Natural killer cell (primary cell): Measurements from ENCODE around the gene ZNF829. TPM values are rescaled to one million over a fixed set of nuclear protein-coding genes. Genes with fewer than 3 reads are reported as not detected.

ENCODE experiments used
- ATAC-seq, 3 donors: fragments of 150-1000 bp in 2 of 3; fragments of 200-7000 bp in 1 of 3; cut with Tn5 transposase; 1 replicate in 1 of 3; 2 replicates in 2 of 3; pipeline ENCODE4 v1.10.0; 2021; ENCODE audit warnings: mild to moderate bottlenecking in 2 of 3, moderate library complexity in 2 of 3
- DNase-seq, 2 donors: peaks; one replicate each; pipeline versions ENCODE4 v3.0.0 to v3.0.0-alpha.2; 2013 to 2021; ENCODE audit warnings: mixed read lengths in 1 of 2
- H3K27ac ChIP-seq: one replicate; pipeline ENCODE4 v1.5.1; 2013; ENCODE audit warnings: mild to moderate bottlenecking, low read length
- H3K27me3 ChIP-seq: one replicate; pipeline ENCODE4 v1.6.1; 2013; ENCODE audit warnings: low read length; ENCODE audit not compliant: control insufficient read depth, insufficient read depth
- H3K36me3 ChIP-seq: one replicate; pipeline ENCODE4 v1.6.1; 2013; ENCODE audit warnings: low read length; ENCODE audit not compliant: control insufficient read depth, insufficient read depth
- H3K4me1 ChIP-seq: one replicate; pipeline ENCODE4 v1.6.1; 2013; ENCODE audit warnings: low read length; ENCODE audit not compliant: control insufficient read depth, insufficient read depth
- H3K4me3 ChIP-seq: one replicate; pipeline ENCODE4 v1.5.1; 2013; ENCODE audit warnings: low read length
- H3K9me3 ChIP-seq: one replicate; pipeline ENCODE4 v1.6.1; 2013; ENCODE audit warnings: low read length; ENCODE audit not compliant: control insufficient read depth, insufficient read depth
- H3K27ac Mint-ChIP-seq, 2 donors: one replicate each; pipeline ENCODE4 v1.8.0; 2022; ENCODE audit warnings: mild to moderate bottlenecking in 2 of 2, mixed read lengths in 2 of 2, moderate library complexity in 1 of 2
- H3K27me3 Mint-ChIP-seq, 2 donors: one replicate each; pipeline ENCODE4 v1.8.0; 2022; ENCODE audit warnings: low read depth in 2 of 2, mixed read lengths in 2 of 2
- H3K36me3 Mint-ChIP-seq: one replicate; pipeline ENCODE4 v1.8.0; 2022; ENCODE audit warnings: mixed read lengths
- H3K4me1 Mint-ChIP-seq, 2 donors: one replicate each; pipeline ENCODE4 v1.8.0; 2022; ENCODE audit warnings: mixed read lengths in 2 of 2
- H3K4me3 Mint-ChIP-seq: one replicate; pipeline ENCODE4 v1.8.0; 2022; ENCODE audit warnings: mild to moderate bottlenecking, moderate library complexity, mixed read lengths
- H3K9me3 Mint-ChIP-seq, 2 donors: one replicate each; pipeline ENCODE4 v1.8.0; 2022; ENCODE audit warnings: mixed read lengths in 2 of 2
- WGBS: methylation state at CpG from one replicate; pipeline ENCODE4 v1.1.7; 2013; ENCODE audit warnings: missing lambda C conversion rate; ENCODE audit not compliant: insufficient coverage; 5-methylcytosine and 5-hydroxymethylcytosine counted together
- intact Hi-C: fragments of 100-400 bp; cut with micrococcal nuclease; formaldehyde crosslinking; loops from one replicate; pipeline ENCODE4 v1.14.2; 2022
- total RNA-seq, 4 donors: library from RNA; stranded (reverse); fragments of 120-200 nt in 1 of 4; gene quantifications; one replicate each; pipeline versions ENCODE4 v1.2.3 to v1.2.4, GENCODE V29; 2013 to 2022
- TF ChIP-seq, protein P1 (sequence below): fragments of 200-600 bp; IDR thresholded peaks from one replicate; pipeline ENCODE4 v1.8.0; 2022; ENCODE audit warnings: antibody characterized with exemption

Gene ZNF829
- total RNA-seq, 3 donors from 2014 or later (not counting 1 experiment from before 2014, with no cell fraction given), result 5.5 to 7.6 (median 5.5) TPM

DNA sequence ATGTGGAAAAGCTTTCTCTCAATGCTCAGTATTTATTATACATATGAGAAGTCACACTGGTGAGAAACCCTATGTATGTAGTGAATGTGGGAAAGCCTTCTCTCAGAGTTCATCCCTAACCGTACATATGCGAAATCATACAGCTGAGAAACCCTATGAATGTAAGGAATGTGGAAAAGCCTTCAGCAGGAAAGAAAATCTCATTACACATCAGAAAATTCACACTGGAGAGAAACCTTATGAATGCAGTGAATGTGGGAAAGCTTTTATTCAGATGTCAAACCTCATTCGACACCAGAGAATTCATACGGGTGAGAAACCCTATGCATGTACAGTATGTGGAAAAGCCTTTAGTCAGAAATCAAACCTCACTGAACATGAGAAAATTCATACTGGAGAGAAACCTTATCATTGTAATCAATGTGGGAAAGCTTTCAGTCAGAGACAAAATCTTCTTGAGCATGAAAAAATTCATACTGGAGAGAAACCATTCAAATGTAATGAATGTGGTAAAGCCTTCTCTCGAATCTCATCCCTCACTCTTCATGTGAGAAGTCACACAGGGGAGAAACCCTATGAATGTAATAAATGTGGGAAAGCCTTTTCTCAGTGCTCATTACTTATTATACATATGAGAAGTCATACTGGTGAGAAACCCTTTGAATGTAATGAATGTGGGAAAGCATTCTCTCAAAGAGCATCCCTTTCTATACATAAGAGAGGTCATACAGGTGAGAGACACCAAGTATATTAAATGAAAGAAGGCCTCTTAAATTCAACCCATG lies 34.4 kb upstream of the ZNF829 start:
- Mint-ChIP-seq H3K27me3 (no peaks in the 10 kb centered on the region), H3K36me3 (peaks cover 49% of the 10 kb centered on the region), H3K4me3 (no peak overlapping the region), H3K9me3 (peaks cover 9 to 15% of the 10 kb centered on the region in 2 donors), H3K27ac (no peak overlapping the region), H3K4me1 (no peaks in the 10 kb centered on the region)
- intact Hi-C loops, result no loop called here
- peaks cover 33% of the 10 kb centered on the region for H3K9me3 ChIP-seq
- no peak for ATAC-seq
- no peak overlapping the region for H3K4me3 ChIP-seq
- TF ChIP-seq, protein P1, sequence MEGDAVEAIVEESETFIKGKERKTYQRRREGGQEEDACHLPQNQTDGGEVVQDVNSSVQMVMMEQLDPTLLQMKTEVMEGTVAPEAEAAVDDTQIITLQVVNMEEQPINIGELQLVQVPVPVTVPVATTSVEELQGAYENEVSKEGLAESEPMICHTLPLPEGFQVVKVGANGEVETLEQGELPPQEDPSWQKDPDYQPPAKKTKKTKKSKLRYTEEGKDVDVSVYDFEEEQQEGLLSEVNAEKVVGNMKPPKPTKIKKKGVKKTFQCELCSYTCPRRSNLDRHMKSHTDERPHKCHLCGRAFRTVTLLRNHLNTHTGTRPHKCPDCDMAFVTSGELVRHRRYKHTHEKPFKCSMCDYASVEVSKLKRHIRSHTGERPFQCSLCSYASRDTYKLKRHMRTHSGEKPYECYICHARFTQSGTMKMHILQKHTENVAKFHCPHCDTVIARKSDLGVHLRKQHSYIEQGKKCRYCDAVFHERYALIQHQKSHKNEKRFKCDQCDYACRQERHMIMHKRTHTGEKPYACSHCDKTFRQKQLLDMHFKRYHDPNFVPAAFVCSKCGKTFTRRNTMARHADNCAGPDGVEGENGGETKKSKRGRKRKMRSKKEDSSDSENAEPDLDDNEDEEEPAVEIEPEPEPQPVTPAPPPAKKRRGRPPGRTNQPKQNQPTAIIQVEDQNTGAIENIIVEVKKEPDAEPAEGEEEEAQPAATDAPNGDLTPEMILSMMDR, result no peak
- H3K36me3 ChIP-seq, result peaks cover 32% of the 10 kb centered on the region
- WGBS, result 100% methylated on average over 4 of the region's 5 CpGs
- no peaks in the 10 kb centered on the region for H3K27me3 ChIP-seq
- no peak for DNase-seq
- H3K27ac ChIP-seq, result no peak overlapping the region
- H3K4me1 ChIP-seq, result no peaks in the 10 kb centered on the region

DNA sequence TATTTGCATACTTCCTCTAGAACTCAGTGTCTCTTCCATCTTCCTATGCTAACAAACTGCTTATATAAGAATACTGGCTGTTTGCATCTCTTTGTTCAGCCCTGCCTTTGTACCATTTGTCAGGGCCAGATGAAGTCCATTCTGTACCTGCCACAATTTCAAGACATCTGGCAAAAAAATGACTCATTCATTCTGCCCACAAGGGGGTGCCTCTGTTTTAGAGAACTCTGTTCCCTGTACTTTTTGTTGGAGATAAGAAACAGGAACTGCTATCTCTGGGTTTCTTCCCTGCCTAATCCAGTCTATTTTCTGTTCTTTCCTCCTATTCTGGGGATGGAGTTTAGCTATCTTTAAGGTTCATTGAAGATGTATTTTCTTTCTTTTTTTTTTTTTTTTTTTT lies 23.1 kb upstream of the ZNF829 start:
- Histone ChIP-seq H3K27ac (no peak overlapping the region), H3K27me3 (no peaks in the 10 kb centered on the region), H3K36me3 (peaks cover 53% of the 10 kb centered on the region), H3K4me1 (no peaks in the 10 kb centered on the region), H3K9me3 (peaks cover 4% of the 10 kb centered on the region), H3K4me3 (no peak overlapping the region)
- DNase-seq (no peak), ATAC-seq (no peak)
- no peaks in the 10 kb centered on the region for H3K27me3 Mint-ChIP-seq
- TF ChIP-seq, protein P1, result no peak
- no peak overlapping the region for H3K4me3 Mint-ChIP-seq
- peaks cover 61% of the 10 kb centered on the region for H3K36me3 Mint-ChIP-seq
- no peak overlapping the region for H3K27ac Mint-ChIP-seq
- H3K4me1 Mint-ChIP-seq, result peaks cover 0 to 4% of the 10 kb centered on the region in 2 donors
- intact Hi-C loops, result no loop called here
- peaks cover 5 to 15% of the 10 kb centered on the region in 2 donors for H3K9me3 Mint-ChIP-seq

DNA sequence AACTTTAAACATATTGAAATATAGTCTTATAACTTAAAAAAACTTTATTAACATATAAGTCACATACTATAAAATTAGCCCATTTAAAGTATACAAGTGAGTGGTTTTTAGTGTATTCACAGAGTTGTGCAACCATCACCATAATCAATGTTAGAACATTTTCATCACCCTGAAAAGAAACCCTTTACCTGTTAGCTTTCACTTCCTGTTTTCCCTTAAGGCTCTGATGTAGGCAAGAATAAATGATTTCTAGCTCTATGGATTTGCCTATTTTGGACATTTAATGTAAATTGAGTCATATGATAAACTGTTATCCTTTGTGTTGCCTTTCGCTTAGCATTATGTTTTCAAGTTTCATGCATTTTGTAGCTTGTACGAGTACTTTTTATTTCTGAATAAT lies 15.6 kb upstream of the ZNF829 start:
- no peak for ATAC-seq
- Mint-ChIP-seq H3K9me3 (peaks cover 0 to 6% of the 10 kb centered on the region in 2 donors), H3K36me3 (peaks cover 12% of the 10 kb centered on the region), H3K27ac (no peak overlapping the region), H3K27me3 (no peaks in the 10 kb centered on the region), H3K4me1 (peaks cover 0 to 4% of the 10 kb centered on the region in 2 donors), H3K4me3 (no peak overlapping the region)
- Histone ChIP-seq H3K9me3 (peaks cover 8% of the 10 kb centered on the region), H3K36me3 (peaks cover 4% of the 10 kb centered on the region), H3K27ac (no peak overlapping the region), H3K4me3 (no peak overlapping the region), H3K4me1 (no peaks in the 10 kb centered on the region), H3K27me3 (no peaks in the 10 kb centered on the region)
- intact Hi-C loops, result no loop called here
- no peak for DNase-seq
- WGBS, result no CpG with 5 or more reads among the region's 2 CpGs
- TF ChIP-seq, protein P1, result no peak

DNA sequence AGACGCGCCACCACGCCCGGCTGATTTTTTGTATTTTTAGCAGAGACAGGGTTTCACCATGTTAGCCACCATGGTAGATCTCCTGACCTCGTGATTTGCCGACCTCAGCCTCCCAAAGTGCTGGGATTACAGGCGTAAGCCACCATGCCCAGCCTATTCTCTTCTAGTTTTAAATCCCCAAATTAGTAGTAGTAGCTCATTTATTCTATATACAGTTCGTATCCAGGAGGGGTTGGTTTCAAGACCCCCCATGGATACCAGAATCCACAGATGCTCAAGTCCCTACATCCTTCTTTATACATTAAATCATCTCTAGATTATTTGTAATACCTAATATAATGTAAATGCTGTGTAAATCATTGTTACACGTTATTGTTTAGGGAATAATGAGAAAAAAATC lies 2.0 kb upstream of the ZNF829 start:
- Mint-ChIP-seq H3K4me1 (peaks cover 35% of the 10 kb centered on the region in 2 donors), H3K27me3 (no peaks in the 10 kb centered on the region), H3K36me3 (no peaks in the 10 kb centered on the region), H3K9me3 (no peaks in the 10 kb centered on the region), H3K4me3 (peak overlapping the region; percentile 51), H3K27ac (peak overlapping the region; percentile 75 to 89)
- WGBS, result over 99% methylated on average over 9 of the region's 9 CpGs
- Histone ChIP-seq H3K36me3 (peaks cover 14% of the 10 kb centered on the region), H3K27me3 (no peaks in the 10 kb centered on the region), H3K4me1 (peaks cover 13% of the 10 kb centered on the region), H3K27ac (no peak overlapping the region), H3K4me3 (no peak overlapping the region), H3K9me3 (no peaks in the 10 kb centered on the region)
- intact Hi-C loops, result no loop called here
- no peak for ATAC-seq
- DNase-seq, result no peak
- TF ChIP-seq, protein P1, result no peak
